ENCODE data around the gene NAAA.
"Not testable (repeated sequence)": the region's sequence is repeated elsewhere in the genome, so short reads cannot be mapped to it uniquely, and the experiment has no call there.

The NAAA gene

GRCh38 chr4:75940692-75941253 is at the start of gene NAAA:
TSS of gene NAAA (minus strand) at chr4:75941013. CDS start at chr4:75940949, 64 bp downstream.
- DNase-seq, result peak; percentile 70

DNA sequence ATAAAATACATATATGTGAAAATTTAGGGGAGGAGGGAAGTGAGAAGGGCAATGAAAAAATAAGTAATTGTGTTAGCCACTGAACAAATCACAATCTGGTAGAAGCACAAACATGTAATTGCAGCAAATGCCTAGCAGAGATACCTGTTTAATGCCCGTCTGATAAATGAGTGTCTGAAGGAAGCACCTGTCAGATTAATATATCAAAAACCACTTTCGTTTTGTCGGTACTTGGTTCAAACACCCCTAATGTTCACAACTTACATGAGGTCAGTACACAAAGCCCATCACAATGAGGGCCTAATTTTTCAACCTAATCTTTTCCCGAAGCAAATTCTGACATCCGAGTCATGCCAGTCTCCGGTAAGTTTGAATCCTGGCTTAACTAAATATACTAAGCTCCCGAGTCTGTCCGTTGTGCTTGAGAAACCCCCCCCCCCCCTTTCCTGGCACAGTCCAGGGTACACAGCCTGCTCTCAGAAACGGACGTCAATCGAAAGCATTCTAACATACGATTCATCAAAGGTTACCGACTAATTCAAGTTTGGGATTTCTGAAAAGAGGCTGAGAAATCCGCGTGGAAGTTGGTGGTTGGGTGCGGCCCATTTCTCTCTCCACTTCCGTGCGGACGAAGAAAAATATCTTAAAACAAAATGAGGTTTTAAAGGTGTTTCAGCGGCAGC is 49.2 kb upstream of the NAAA start:
- no peak for DNase-seq

DNA sequence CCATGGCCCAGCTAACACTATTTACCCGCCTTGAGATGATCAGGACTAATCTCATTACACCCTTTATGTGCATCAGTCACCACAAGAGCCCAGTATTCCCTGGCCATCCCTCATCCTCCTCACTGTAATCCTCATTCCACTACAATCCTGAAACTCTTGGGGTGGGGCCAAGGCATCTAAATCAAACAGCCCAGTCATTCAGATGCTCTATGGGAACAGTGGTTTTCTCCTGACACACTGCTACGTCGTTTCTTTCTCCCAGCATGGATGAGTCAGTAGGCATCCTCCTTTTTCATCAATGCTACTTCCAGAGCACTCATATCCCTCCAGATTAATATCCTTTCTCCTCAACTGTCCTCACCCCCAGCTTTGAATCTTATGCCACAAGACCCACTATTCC is 44.3 kb upstream of the NAAA start:
- no peak for DNase-seq

DNA sequence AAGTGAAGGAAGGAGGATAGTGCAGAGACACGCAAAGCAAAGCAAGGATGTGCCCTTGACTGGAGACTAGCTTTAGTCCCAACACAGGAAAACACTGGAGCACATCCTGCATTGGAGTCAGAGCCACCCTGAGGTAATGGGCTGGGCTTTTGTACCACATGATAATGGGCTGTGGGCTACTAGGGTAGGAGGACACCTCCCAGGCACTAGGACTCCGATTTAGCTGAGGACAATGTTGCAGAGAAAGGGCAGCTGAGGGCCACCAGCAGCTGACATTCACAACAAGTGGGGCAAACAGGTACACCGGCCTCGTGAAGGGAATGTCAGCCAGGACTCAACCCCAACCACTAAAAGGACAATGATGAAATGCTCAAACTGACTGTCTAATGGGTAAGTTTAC is 39.8 kb upstream of the NAAA start:
- no peak for DNase-seq

GRCh38 chr4:75976177-75976576 is 35.4 kb upstream of the NAAA start:
- no peak for DNase-seq

- DNase-seq, result no peak
Measured at GRCh38 chr4:75973766-75974165, 33.0 kb upstream of the NAAA start.

DNA sequence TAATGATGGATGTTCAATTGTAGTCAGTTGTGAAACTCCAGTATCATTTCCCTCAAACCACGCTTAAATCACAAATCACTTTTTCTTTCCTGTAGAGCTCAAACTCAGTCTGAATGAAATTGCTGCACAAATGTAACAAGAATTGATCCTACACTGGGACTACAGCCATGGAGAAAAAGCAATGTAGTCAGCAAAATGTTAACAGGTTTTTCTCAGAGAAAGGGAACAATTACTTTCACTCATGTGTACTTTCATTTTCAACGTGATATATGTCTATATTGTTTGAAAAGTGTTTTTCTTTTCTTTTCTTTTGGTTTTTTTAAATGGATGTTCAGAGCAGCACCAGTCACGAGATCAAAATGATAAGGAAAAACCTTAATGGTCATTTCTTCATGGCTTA is 27.3 kb upstream of the NAAA start:
- DNase-seq, result no peak

DNA sequence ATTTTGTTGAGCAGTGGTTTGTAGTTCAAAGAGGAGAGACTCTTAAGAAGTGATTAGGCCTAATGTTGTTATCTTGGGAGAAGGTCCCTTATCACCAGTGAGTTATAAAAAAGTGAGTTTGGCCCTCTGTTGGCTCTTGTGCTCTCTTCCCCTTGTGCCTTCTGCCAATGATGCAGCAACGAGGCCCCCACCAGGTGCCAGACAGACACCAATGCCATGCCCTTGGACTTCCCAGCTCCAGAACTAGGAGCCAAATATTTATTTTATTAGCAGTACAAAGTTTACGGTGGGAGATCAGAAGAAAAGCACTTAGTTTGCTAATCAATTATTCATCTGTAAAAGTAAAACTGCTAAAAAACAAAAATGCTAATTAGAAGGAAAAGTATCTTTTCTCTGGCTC is 22.7 kb upstream of the NAAA start:
- no peak for DNase-seq

- not testable (repeated sequence) for DNase-seq
Measured at GRCh38 chr4:75962072-75962471, 21.3 kb upstream of the NAAA start.

DNA sequence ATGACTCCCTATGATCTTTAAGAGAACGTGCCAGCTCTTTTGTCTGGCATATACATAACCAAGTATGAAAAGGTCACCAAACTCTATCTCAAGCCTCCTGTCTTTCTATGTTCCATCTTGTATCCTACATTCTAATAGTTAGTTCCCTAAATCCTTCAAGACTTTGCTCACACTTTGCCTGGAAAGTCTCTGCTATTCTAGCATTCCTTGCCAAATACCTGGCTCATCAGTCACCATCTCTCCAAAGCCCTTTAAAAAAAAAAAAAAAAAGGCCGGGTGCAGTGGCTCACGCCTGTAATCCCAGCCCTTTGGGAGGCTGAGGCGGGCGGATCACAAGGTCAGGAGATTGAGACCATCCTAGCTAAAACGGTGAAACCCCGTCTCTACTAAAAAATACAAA is 17.7 kb upstream of the NAAA start:
- not testable (repeated sequence) for DNase-seq

DNA sequence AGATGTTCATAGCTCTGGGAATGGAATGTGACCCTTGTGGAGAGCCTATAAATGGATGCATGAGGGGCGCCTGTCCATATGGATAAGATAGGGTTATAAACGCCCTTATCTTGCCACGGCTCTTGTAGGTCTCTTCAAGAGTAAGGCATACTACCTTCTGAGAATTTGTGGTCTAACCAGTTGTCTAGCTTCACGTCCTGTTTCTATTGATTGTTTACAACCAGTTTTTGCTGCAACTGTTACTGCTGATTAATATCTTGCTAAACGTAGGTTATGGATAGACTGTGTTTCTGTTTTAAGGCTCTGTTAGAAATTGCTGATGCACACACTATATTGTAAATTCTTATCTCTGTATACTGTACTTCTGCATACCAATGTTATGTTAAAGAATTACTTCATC is 14.0 kb upstream of the NAAA start:
- not testable (repeated sequence) for DNase-seq

DNA sequence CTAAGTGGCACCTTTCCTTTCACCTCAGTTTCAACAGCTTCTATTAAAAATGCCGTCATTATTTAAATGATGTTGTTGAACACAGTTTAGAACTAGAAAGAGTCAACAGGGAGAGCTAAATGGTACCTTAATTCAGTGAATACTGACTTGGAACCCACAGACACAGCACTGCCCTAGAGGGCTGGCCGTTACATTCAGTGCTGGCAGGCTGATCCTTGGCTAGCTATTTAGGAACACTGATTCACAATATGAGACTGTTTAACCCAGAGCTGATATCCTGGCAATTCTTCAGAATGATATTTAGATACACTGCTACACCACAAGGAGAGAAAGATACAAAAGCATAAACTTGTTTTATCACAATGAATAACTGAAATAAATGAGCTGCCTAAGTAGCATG is 12.7 kb upstream of the NAAA start:
- no peak for DNase-seq

- no peak for DNase-seq
Measured at GRCh38 chr4:75950213-75950815, 9.5 kb upstream of the NAAA start.

- no peak for DNase-seq
Measured at GRCh38 chr4:75948822-75949444, 8.1 kb upstream of the NAAA start.

- peak; percentile 69 for DNase-seq
Measured at GRCh38 chr4:75939890-75940691, 722 bp downstream of the NAAA start.

DNA sequence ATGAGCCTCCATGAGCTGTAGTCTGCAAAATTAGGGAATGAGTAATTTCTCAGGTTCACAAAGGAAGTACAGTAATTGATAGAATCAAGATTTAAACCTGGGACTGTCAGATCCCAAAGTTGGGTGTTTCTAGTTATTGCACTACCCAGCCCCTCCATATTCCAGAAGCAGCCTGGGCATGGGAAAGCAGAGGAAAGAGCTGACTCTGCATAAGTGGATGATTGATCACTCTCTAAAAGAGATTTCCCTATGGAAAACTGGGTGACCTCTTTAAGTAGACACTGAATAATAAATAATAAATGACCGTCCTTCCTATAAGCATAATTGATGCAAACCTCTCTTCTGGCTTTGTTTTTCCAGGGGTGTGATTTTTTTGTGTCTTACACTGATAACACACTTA is 5.2 kb downstream of the NAAA start:
- DNase-seq, result no peak

DNA sequence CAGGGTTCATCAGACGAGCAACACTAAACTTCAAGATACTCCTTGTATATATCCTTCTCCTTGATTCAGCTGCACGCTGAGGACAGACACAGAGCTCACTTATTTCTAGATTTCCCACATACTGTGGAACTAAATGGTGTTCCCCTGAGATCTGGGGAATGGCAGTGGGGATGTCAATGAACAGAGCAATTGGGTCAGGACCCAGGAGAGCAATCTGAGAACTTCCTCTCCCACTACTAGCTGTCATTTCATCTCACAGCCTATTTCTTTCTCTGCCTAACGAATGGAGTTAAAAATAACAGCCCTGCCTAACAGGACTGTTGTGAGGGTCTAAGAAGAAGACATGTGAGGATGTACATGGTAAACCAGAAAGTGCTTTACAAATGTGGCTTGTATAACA is 10.7 kb downstream of the NAAA start:
- no peak for DNase-seq

DNA sequence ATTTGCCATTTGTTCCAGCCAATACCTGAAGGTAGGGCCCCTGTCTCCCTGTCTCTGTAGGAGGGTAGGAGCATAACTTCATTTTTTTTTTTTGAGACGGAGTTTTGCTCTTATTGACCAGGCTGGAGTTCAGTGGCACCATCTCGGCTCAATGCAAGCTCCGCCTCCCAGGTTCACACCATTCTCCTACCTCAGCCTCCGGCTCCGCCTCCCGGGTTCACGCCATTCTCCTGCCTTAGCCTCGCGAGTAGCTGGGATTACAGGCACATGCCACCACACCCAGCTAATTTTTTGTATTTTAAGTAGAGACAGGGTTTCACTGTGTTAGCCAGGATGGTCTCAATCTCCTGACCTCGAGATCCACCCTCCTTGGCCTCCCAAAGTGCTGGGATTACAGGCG is 15.9 kb downstream of the NAAA start:
- DNase-seq, result not testable (repeated sequence)

DNA sequence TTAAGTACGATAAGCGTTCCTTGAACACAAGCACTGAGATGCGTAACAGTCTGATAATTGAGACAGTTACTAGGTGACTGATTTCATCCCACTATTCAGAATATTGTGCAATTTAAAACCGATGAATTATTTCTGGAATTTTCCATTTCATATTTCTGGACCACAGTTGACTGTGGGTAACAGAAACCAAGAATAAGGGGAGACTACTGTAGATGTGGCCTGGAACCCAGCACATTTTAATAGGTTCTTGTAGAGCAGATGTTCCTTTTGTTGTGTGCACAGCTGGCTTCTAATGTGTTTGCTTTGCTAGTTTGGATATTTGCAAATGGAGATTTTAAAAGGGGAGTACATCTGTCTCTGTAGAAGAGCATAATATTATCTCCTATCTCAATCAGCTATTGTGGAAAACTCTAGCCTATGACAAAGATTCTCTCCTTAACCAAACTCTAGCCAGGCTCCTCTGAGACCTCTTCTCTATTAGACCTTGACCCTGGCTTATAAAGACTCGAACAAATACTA is 16.4 kb downstream of the NAAA start:
- no peak for DNase-seq

- DNase-seq, result no peak
Measured at GRCh38 chr4:75922588-75922987, 18.2 kb downstream of the NAAA start.

GRCh38 chr4:75921910-75922309 is 18.9 kb downstream of the NAAA start:
- DNase-seq, result no peak

DNA sequence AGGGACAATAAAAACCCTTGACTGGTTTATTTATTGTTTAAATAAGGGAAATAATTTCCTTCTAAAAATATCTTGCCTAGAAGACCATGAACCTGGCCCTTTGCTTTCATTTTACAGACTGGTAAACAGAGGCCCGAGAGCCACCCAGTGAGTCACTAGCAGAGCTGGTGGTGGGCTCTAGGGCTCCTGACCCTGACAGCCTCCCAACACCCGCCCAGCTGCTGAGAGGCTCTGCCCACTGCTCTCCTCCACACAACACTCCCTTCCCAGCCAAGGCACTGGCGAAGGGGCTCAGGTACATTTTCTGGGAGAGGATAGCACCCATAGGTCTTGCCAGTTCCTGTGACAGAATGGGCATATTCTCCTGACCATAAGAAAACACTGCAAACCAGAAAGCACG is 20.5 kb downstream of the NAAA start:
- no peak for DNase-seq

GRCh38 chr4:75919920-75920319 is 20.9 kb downstream of the NAAA start:
- no peak for DNase-seq

Data from CD4-positive, alpha-beta T cell treated with Interleukin-15 for 1 hour (primary cell).